Mucosa of gallbladder (tissue), 1 donor: ENCODE data around the gene AGFG1. TPM values are rescaled to one million over a fixed set of nuclear protein-coding genes. Genes with fewer than 3 reads are reported as not detected.
A peak's percentile ranks its signal among the peaks of the same experiment; 100 is the strongest.
"Not testable (repeated sequence)": the region's sequence is repeated elsewhere in the genome, so short reads cannot be mapped to it uniquely, and the experiment has no call there.

Source experiments
- DNase-seq: peaks from one replicate; pipeline ENCODE4 v3.0.0-alpha.2; 2020; ENCODE audit warnings: low spot score
- total RNA-seq: library from RNA; stranded (reverse); gene quantifications from one replicate; pipeline ENCODE4 v1.2.1, GENCODE V29; 2021
- donor health status: DM: no; HTN: no; CAD: no.

Gene AGFG1
- total RNA-seq, 1 donor from 2014 or later = 77.9 TPM

DNA sequence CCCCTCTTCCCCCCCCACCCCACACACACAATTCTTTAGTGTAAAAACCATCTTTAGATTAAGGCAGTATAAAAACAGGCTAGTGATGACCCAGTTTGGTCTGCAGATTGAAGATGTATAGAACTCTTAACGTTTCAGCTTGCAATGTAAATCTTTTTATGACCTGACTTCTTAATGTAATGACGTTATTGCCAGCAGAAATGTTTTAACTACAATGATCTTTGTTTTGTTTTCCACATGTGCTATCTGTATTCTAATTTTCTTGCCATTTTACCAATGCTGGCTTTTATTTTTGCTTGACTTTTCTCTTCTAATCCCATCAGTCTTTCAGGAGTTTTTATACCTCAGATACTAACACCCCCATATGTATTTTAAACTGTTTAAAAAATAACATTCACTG lies 25.2 kb downstream of the AGFG1 start:
- DNase-seq = no peak

DNA sequence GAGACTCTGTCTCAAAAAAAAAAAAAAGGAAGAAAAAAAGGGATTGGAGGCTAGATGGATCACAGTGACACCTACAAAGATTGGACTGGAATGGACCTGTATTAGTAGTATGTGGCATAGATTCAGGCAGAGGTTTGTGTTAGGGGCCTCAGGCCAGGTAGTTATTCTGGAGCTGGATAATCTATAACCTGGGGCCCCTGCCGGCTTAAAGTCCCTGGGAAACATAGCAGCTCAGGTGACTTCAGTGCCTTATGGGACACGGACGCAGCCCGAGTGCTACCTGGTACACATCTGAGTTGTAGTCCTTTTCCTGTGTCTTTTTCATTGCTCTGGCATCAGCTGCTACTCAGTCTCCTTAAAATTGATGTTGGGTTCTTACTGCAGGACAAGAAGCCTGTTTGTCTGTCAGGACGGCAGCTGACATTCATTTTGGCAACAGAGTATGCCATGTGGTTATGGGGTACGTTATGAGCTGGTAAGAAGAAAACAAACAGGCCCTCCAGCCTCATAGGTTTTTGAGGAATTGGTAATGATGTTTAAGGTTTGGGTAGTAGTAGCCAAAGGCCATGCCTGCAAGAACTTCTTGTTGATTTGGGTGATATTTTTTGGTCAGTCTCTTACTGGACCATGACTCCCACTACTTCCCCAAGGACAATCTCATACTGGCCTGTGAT lies 27.8 kb downstream of the AGFG1 start:
- DNase-seq = no peak

DNA sequence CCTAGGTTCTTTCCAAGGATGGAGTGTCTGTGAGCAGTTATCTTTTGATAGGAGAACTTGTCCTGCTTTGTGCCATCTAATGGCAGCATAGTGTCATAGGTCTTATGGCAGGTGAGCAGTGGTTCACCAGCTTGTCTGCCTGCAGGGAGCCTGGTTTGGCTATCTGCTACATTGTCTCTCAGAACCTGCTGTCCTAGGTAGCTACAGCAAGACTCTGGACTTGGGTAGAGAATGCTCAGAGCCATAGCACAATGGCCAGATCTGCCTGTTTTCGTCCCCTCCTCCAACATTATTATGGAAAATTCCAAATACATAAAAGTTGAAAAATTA lies 28.3 kb downstream of the AGFG1 start:
- DNase-seq = no peak

GRCh38 chr2:227503433-227504406 lies 31.8 kb downstream of the AGFG1 start:
- peak; percentile 70 for DNase-seq

GRCh38 chr2:227504700-227505099 lies 32.7 kb downstream of the AGFG1 start:
- DNase-seq = no peak

DNA sequence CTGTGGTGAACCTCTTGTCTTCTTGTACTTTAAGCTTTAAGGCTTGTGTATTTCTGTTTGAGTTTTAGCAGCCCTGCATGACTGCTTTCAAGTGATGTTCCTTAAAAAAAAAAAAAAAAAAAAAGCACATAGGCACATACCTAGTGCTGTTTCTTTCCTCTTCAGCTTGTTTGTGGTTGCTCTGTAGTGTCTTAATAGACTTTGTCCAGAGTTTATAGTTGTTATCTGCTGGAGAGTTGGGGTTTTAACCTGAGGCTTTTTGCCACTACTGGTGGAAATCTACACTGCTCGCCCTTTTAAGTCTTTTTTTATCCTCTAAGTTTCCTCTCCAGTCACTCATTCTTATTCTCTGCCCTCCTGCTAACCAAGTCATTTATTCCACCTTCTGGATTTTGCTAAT lies 34.5 kb downstream of the AGFG1 start:
- no peak for DNase-seq

- no peak for DNase-seq
Observed at GRCh38 chr2:227507963-227508362, 36.0 kb downstream of the AGFG1 start.

DNA sequence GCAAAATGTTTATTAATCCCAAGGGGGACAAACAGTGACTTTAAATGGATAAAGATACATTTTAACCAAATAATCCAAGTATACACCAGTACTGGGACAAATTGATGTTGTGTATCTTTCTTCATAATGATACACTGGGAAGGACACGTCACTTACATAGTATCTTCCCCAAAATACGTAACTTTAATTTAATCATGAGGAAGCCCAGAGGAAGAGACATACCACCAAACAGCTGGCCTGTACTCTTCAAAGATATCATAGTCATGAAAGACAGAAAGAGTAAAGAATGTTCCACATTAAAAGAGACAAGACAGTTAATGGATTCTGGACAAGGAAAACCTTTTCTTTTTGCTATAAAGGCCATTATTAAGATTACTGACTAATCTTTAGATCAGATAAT lies 37.1 kb downstream of the AGFG1 start:
- no peak for DNase-seq

DNA sequence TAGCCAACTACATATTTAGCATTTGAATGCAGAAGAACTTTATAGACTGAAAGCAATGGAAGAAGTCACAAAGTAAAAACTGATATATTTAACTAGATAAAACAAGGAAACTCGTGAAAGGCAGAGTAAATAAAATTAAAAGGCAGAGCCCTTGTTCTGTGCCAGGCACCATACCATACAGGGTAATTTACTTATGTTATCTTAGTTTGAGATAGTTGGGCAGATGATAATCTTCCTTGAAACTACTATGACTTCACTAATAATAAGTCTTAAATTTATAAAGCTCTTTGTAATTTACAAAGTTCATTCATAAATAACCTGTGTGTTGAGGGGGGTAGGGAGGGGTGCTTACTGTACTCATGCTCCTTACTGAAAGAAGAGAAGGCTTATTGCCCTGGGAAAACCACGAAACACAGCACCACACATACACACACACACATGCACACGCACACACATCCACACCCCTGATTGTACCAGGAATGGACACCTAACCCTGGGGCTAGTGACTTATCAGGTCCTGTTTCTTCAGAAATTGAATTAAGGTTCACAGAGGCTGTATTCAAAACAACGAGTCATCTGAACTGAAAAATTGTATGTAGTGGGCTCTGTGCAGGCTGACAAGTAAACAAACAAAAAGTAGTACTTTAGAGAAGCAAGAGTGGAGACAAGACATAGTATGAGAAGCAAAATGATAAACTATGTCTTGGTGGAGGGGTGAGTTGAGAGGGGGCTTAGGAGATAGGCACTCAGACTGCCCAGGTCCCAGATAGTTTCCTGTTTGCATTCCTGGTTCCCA lies 38.1 kb downstream of the AGFG1 start:
- no peak for DNase-seq

DNA sequence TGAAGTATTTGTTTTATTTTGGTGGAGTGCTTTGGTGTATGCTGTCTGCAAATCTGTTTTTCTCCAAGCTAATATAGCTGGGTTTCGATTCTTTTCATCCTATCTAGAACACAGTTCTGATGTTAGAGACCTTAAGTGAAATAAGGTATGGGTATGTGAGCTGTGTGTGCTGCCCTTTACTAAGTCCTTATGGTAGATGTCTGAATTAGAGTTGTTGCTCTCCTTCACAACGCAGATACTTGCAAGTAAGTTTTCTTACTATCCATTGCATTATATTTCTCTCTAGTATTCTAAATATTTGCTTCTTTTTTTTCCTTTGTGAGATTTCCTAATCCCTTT lies 38.6 kb downstream of the AGFG1 start:
- no peak for DNase-seq

DNA sequence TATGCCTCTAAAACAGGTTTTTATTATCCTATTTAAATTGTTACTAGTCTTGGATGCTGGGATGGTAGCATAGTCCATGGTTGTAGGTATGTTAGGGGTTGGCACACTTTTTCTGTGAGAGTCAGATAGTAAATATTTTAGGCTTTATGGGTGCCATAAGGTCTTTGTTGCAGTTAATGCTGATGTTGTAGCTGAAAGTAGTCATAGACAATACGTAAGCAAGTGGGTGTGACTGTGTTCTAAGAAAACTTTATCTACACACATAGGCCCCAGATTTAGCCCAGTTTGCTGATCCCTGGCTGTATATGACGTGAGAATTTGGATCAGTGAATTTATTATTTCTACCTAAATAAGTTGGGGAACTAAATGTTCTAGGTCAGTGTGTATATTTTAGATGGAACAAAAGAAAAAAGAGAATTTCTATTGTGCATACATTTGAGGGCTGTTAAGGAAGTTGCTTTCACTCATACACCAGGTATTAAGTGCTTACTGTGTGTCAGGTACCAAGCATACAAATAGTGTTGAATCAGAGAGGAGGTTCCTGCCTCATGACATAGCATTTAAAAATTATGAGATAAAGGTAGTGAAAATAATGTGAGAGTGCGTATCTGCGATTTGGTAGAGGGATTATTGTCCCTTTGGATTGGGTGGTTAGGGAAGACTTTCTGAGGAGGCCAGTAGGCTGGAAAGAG lies 39.4 kb downstream of the AGFG1 start:
- DNase-seq = no peak

- DNase-seq = no peak
Observed at GRCh38 chr2:227511955-227512354, 40.0 kb downstream of the AGFG1 start.

DNA sequence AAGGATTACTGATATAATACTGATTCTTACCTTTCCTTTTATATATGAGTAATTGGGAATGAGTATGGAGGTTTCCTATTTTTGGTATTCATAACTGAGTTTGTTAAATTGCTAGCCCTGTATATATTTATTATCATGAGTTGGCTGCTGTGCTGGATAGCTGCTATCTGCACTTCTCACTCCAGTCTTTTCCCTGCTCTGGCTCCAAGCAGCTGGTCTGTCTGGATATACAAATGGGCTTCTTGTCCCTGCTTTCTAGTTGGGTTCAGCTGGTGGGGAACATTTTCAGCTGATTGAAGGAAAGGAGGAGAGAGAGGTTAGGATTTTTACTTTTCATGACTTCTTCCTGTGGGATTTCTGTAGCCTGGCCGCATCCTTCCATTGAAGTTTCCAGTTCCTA lies 41.2 kb downstream of the AGFG1 start:
- no peak for DNase-seq

- DNase-seq = no peak
Observed at GRCh38 chr2:227515742-227516141, 43.8 kb downstream of the AGFG1 start.

GRCh38 chr2:227517724-227518123 lies 45.8 kb downstream of the AGFG1 start:
- no peak for DNase-seq

DNA sequence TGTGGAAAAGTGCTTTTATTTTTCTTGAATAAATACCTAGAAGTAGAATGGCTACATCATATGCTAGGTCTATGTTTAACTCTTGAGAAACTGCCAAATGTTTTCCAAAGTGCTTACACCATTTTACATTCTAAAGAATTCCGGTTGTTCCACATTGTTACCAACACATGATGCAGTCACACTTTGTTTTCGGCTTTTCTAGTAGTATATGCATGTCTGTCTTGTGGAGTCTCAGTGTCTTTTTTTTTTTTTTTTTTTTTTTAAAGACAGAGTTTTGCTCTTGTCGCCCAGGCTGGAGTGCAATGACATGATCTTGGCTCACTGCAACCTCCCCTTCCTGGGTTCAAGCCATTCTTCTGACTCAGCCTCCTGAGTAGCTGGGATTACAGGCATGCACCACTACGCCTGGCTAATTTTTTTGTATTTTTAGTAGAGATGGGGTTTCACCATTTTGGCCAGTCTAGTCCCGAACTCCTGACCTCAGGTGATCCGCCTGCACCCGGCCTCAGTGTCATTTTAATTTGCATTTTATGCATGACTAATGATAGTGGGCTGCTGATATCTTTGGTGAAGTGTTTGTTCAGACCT lies 46.4 kb downstream of the AGFG1 start:
- not testable (repeated sequence) for DNase-seq

GRCh38 chr2:227521178-227521577 lies 49.2 kb downstream of the AGFG1 start:
- DNase-seq = not testable (repeated sequence)

- no peak for DNase-seq
Observed at GRCh38 chr2:227524665-227525064, 52.7 kb downstream of the AGFG1 start.

DNA sequence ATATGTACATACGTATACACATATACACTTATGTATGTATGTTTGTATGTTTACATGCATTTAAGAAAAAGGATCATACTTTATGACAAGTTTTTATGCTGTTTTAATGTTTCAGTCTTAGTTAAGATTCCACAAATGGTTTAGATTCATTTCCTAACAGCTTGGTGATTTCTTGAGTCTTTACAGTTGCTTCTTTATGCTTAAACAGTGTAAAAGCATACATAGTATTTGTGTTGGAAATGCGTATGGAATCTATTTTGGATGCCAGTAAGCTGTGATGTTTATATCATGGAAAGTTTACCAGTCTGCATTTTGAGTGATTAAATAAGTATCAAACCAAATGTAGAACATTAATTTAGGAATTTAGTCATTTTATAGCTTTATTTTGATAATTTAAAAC lies 55.4 kb downstream of the AGFG1 start:
- DNase-seq = no peak

- no peak for DNase-seq
Observed at GRCh38 chr2:227528803-227529202, 56.8 kb downstream of the AGFG1 start.

DNA sequence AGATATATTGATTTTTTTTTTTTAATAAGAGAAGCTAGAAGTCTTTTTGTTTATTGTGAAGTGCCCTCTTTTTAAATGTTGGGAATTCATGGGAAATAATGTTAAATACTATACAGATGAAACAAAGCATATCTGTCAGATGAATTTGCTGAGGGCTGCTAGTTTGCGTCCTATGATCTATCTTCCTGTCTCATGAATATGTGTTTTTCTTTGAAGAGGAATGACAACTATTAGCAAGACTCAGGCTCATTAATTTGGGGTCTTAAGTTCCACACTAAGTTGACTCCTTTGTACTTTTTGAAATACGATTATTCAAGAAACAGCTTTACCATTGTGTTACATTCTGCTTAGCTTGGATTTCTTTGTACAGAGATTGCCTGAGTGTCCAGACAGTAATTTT lies 57.9 kb downstream of the AGFG1 start:
- DNase-seq = no peak

DNA sequence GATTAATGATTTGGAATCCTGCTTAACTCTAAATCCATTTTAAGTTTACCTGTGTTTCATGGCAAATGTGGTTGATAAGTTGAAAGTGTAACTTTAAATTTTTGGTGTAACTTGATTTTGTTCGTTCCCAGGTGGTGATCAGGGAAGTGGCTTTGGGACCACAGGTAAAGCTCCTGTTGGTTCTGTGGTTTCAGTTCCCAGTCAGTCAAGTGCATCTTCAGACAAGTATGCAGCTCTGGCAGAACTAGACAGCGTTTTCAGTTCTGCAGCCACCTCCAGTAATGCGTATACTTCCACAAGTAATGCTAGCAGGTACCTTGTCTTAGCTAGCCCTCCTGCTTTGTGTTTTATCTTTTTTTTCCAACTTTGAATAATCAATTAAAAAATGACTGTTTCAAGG lies 62.8 kb downstream of the AGFG1 start:
- DNase-seq = no peak
